ENCODE results near the gene CLTB.
"Not testable (repeated sequence)": the region's sequence is repeated elsewhere in the genome, so short reads cannot be mapped to it uniquely, and the experiment has no call there.

The CLTB gene

GRCh38 chr5:176415952-176416924, at the start of gene CLTB:
TSS of gene CLTB (minus strand) at chr5:176416539. CDS start at chr5:176416363, 176 bp downstream.
- DNase-seq, result peak; percentile 93

GRCh38 chr5:176463113-176463764, 46.9 kb upstream of the CLTB start:
- no peak for DNase-seq

- DNase-seq, result no peak
Observed at GRCh38 chr5:176461349-176461748, 45.0 kb upstream of the CLTB start.

GRCh38 chr5:176458904-176459561, 42.7 kb upstream of the CLTB start:
- DNase-seq, result no peak

- DNase-seq, result no peak
Observed at GRCh38 chr5:176454724-176455394, 38.5 kb upstream of the CLTB start.

- DNase-seq, result no peak
Observed at GRCh38 chr5:176450077-176450476, 33.7 kb upstream of the CLTB start.

- peak; percentile 100 for DNase-seq
Observed at GRCh38 chr5:176447978-176448608, 31.8 kb upstream of the CLTB start, which contains the start of gene FAF2. TSS of gene FAF2 (plus strand) at chr5:176448385. CDS start at chr5:176448408, 23 bp downstream.

GRCh38 chr5:176447591-176447977, 31.2 kb upstream of the CLTB start:
- no peak for DNase-seq

GRCh38 chr5:176446884-176447590, 30.7 kb upstream of the CLTB start:
- no peak for DNase-seq

GRCh38 chr5:176446028-176446665, 29.8 kb upstream of the CLTB start:
- DNase-seq, result no peak

- DNase-seq, result no peak
Observed at GRCh38 chr5:176444742-176445141, 28.4 kb upstream of the CLTB start.

- DNase-seq, result not testable (repeated sequence)
Observed at GRCh38 chr5:176442911-176443310, 26.6 kb upstream of the CLTB start.

GRCh38 chr5:176441921-176442323, 25.6 kb upstream of the CLTB start:
- no peak for DNase-seq

- DNase-seq, result no peak
Observed at GRCh38 chr5:176440927-176441706, 24.8 kb upstream of the CLTB start.

GRCh38 chr5:176438959-176439757, 22.8 kb upstream of the CLTB start:
- no peak for DNase-seq

GRCh38 chr5:176436656-176437055, 20.3 kb upstream of the CLTB start:
- no peak for DNase-seq

GRCh38 chr5:176432707-176433106, 16.4 kb upstream of the CLTB start:
- no peak for DNase-seq

GRCh38 chr5:176429972-176430371, 13.6 kb upstream of the CLTB start:
- no peak for DNase-seq

GRCh38 chr5:176427971-176428370, 11.6 kb upstream of the CLTB start:
- DNase-seq, result no peak
